MM.1S (cell line): Measurements from ENCODE around the gene ASTN1.

Experiments
- DNase-seq: peaks from one replicate; pipeline ENCODE4 v3.0.0-alpha.2; 2015
- H2AFZ ChIP-seq: fragments of 300-600 bp; sonication (generic); 2 replicates; pipeline ENCODE4 v1.6.0; 2016; ENCODE audit warnings: antibody characterized with exemption, low read length
- H3F3A ChIP-seq: fragments of 300-600 bp; sonication (generic); 2 replicates; pipeline ENCODE4 v1.6.1; 2016; ENCODE audit warnings: mild to moderate bottlenecking, antibody characterized with exemption, low read length, moderate library complexity, mixed read lengths; ENCODE audit not compliant: insufficient read depth
- H3K27ac ChIP-seq: fragments of 300-600 bp; sonication (generic); 2 replicates; pipeline ENCODE4 v1.5.1; 2016; ENCODE audit warnings: mild to moderate bottlenecking, low read length
- H3K27me3 ChIP-seq: fragments of 300-600 bp; sonication (generic); replicated peaks from 2 replicates; pipeline ENCODE4 v1.6.0; 2016; ENCODE audit warnings: low read length; ENCODE audit not compliant: insufficient read depth
- H3K36me3 ChIP-seq: fragments of 300-600 bp; sonication (generic); replicated peaks from 2 replicates; pipeline ENCODE4 v1.6.1; 2016; ENCODE audit warnings: mild to moderate bottlenecking, low read length, mixed read lengths; ENCODE audit not compliant: insufficient read depth
- H3K4me1 ChIP-seq: fragments of 300-600 bp; sonication (generic); 2 replicates; pipeline ENCODE4 v1.6.1; 2016; ENCODE audit warnings: low read length, mixed read lengths
- H3K4me2 ChIP-seq: fragments of 300-600 bp; sonication (generic); 2 replicates; pipeline ENCODE4 v1.6.0; 2016; ENCODE audit warnings: low read depth, low read length
- H3K4me3 ChIP-seq: fragments of 300-600 bp; sonication (generic); 2 replicates; pipeline ENCODE4 v1.5.1; 2016; ENCODE audit warnings: low read length, mixed read lengths
- H3K79me2 ChIP-seq: fragments of 300-600 bp; sonication (generic); 2 replicates; pipeline ENCODE4 v1.6.1; 2016; ENCODE audit warnings: mixed run types, low read length, mixed read lengths
- H3K9ac ChIP-seq: fragments of 300-600 bp; sonication (generic); 2 replicates; pipeline ENCODE4 v1.6.1; 2016; ENCODE audit warnings: low read length, mixed read lengths
- H3K9me2 ChIP-seq: fragments of 300-600 bp; sonication (generic); replicated peaks from 2 replicates; pipeline ENCODE4 v1.6.1; 2016; ENCODE audit warnings: mild to moderate bottlenecking, low read length, mixed read lengths; ENCODE audit not compliant: insufficient read depth
- H3K9me3 ChIP-seq: fragments of 300-600 bp; sonication (generic); replicated peaks from 2 replicates; pipeline ENCODE4 v1.6.1; 2016; ENCODE audit warnings: mild to moderate bottlenecking, low read length, mixed read lengths; ENCODE audit not compliant: insufficient read depth
- H4K20me1 ChIP-seq: fragments of 300-600 bp; sonication (generic); 2 replicates; pipeline ENCODE4 v1.6.1; 2016; ENCODE audit warnings: mild to moderate bottlenecking, low read length, moderate library complexity, mixed read lengths; ENCODE audit not compliant: insufficient read depth
- EZH2 ChIP-seq: fragments of 300-600 bp; sonication (generic); optimal IDR thresholded peaks from 2 replicates; pipeline ENCODE3; 2017; ENCODE audit warnings: low read depth, mild to moderate bottlenecking, antibody characterized with exemption, low read length, mixed read lengths
- EZH2phosphoT487 ChIP-seq: fragments of 300-600 bp; sonication (generic); IDR thresholded peaks from 2 replicates; pipeline ENCODE4 v1.6.1; 2018; ENCODE audit warnings: antibody characterized with exemption, low read length
- TF ChIP-seq, protein P1 (sequence below): fragments of 300-600 bp; sonication (generic); IDR thresholded peaks from 2 replicates; pipeline ENCODE4 v1.5.1; 2016; ENCODE audit warnings: antibody characterized with exemption, low read length, mixed read lengths

Gene ASTN1

DNA sequence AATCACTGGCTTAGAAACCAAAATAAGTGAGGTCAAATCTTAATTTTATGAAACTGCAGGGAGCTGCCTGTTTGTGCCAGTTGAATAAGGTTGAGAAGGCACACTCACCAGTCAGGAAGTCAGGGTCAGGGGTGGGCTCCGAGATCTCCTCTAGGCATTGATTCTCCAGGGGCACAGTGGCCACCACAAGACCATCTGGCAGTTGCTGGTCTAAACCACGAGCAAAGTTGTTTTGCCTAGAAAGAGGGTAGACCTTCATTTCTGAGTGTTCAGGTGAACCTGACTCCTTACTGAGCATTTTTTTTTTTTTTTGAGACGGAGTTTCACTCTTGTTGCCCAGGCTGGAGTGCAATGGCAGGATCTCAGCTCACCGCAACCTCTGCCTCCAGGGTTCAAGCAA is 220.7 kb downstream of the ASTN1 start:
- TF ChIP-seq EZH2phosphoT487 (no peak), EZH2 (no peak)
- TF ChIP-seq, protein P1, sequence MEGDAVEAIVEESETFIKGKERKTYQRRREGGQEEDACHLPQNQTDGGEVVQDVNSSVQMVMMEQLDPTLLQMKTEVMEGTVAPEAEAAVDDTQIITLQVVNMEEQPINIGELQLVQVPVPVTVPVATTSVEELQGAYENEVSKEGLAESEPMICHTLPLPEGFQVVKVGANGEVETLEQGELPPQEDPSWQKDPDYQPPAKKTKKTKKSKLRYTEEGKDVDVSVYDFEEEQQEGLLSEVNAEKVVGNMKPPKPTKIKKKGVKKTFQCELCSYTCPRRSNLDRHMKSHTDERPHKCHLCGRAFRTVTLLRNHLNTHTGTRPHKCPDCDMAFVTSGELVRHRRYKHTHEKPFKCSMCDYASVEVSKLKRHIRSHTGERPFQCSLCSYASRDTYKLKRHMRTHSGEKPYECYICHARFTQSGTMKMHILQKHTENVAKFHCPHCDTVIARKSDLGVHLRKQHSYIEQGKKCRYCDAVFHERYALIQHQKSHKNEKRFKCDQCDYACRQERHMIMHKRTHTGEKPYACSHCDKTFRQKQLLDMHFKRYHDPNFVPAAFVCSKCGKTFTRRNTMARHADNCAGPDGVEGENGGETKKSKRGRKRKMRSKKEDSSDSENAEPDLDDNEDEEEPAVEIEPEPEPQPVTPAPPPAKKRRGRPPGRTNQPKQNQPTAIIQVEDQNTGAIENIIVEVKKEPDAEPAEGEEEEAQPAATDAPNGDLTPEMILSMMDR: no peak
- Histone ChIP-seq H4K20me1 (no peaks in the 10 kb centered on the region), H3K36me3 (no peaks in the 10 kb centered on the region), H3K27ac (peak overlapping the region; percentile 62; the same call in 1 of the 2 replicates), H3K9me2 (no peaks in the 10 kb centered on the region), H2AFZ (no peak overlapping the region), H3K9me3 (no peaks in the 10 kb centered on the region), H3K4me3 (no peak overlapping the region), H3K79me2 (no peaks in the 10 kb centered on the region), H3F3A (peaks cover 4% of the 10 kb centered on the region), H3K4me1 (peaks cover 17% of the 10 kb centered on the region; the same call in 1 of the 2 replicates), H3K4me2 (peak overlapping the region; percentile 21; the same call in 1 of the 2 replicates), H3K27me3 (no peaks in the 10 kb centered on the region), H3K9ac (no peak overlapping the region)
- DNase-seq: peak; percentile 87

DNA sequence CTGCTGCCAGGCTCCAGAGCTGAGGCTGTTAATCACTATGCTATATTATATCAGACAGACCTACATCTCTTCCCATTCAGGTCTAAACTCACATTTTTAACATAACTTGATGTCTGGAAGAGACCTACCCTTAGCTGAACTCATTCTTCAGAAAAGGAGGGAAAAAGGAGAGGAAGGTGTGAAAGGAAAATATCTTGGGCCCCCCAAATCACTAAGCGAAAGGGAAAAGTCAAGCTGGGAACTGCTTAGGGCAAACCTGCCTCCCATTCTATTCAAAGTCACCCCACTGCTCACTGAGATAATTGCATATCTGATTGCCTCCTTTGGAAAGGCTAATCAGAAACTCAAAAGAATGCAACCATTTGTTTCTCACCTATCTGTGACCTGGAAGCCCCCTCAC is 222.2 kb downstream of the ASTN1 start:
- peaks cover 12% of the 10 kb centered on the region for H3F3A ChIP-seq
- no peak overlapping the region for H3K4me2 ChIP-seq
- H2AFZ ChIP-seq: no peak overlapping the region
- no peak for DNase-seq
- H3K27ac ChIP-seq: no peak overlapping the region
- no peaks in the 10 kb centered on the region for H3K9me3 ChIP-seq
- H3K4me1 ChIP-seq: peaks cover 21% of the 10 kb centered on the region; the same call in 1 of the 2 replicates
- no peaks in the 10 kb centered on the region for H4K20me1 ChIP-seq
- TF ChIP-seq EZH2 (no peak), EZH2phosphoT487 (no peak)
- TF ChIP-seq, protein P1: no peak
- no peak overlapping the region for H3K4me3 ChIP-seq
- no peak overlapping the region for H3K9ac ChIP-seq
- no peaks in the 10 kb centered on the region for H3K9me2 ChIP-seq
- no peaks in the 10 kb centered on the region for H3K79me2 ChIP-seq
- H3K36me3 ChIP-seq: no peaks in the 10 kb centered on the region
- no peaks in the 10 kb centered on the region for H3K27me3 ChIP-seq

GRCh38 chr1:176939993-176940392 is 224.5 kb downstream of the ASTN1 start:
- Histone ChIP-seq H3K79me2 (no peaks in the 10 kb centered on the region), H3K9me3 (no peaks in the 10 kb centered on the region), H3K27ac (no peak overlapping the region), H3K9ac (no peak overlapping the region), H3K27me3 (no peaks in the 10 kb centered on the region), H3K4me1 (peaks cover 21% of the 10 kb centered on the region; the same call in 1 of the 2 replicates), H3K4me2 (no peak overlapping the region), H4K20me1 (no peaks in the 10 kb centered on the region), H3F3A (peaks cover 12% of the 10 kb centered on the region), H3K36me3 (no peaks in the 10 kb centered on the region), H2AFZ (no peak overlapping the region), H3K9me2 (no peaks in the 10 kb centered on the region), H3K4me3 (no peak overlapping the region)
- no peak for TF ChIP-seq EZH2phosphoT487
- TF ChIP-seq, protein P1: no peak
- TF ChIP-seq EZH2: no peak
- no peak for DNase-seq
